HFFc6 (cell line): Measurements from ENCODE around the gene SLC1A3. TPM values are rescaled to one million over a fixed set of nuclear protein-coding genes. Genes with fewer than 3 reads are reported as not detected.

Experiments used
- DNase-seq: peaks from one replicate; pipeline ENCODE4 v3.0.0-alpha.2; 2018
- H3K27ac Mint-ChIP-seq: 2 replicates; pipeline ENCODE4 v1.8.0; 2020; ENCODE audit warnings: mild to moderate bottlenecking, mixed read lengths
- H3K27me3 Mint-ChIP-seq: 2 replicates; pipeline ENCODE4 v1.8.0; 2021; ENCODE audit warnings: mild to moderate bottlenecking, moderate library complexity, mixed read lengths; ENCODE audit not compliant: insufficient read depth
- H3K36me3 Mint-ChIP-seq: 2 replicates; pipeline ENCODE4 v1.8.0; 2021; ENCODE audit warnings: low read depth, mixed read lengths
- H3K4me1 Mint-ChIP-seq: 2 replicates; pipeline ENCODE4 v1.8.0; 2020; ENCODE audit warnings: low read depth, mixed read lengths
- H3K4me3 Mint-ChIP-seq: 2 replicates; pipeline ENCODE4 v1.8.0; 2020; ENCODE audit warnings: mild to moderate bottlenecking, moderate library complexity, mixed read lengths
- H3K9me3 Mint-ChIP-seq: 2 replicates; pipeline ENCODE4 v1.8.0; 2020; ENCODE audit warnings: mild to moderate bottlenecking, mixed read lengths
- total RNA-seq, 6 experiments: library from RNA; stranded (reverse); fragmentation: NEBNext Ultra II Directional; extraction: Animal tissue kit (Norgen Biotek cat#: 25700); gene quantifications; 2 replicates in 1 of 6; 3 replicates in 5 of 6; pipeline ENCODE4 v1.2.3, GENCODE V29; 2021
- TF ChIP-seq, protein P1 (sequence below): fragments of 200-600 bp; sonication (generic); IDR thresholded peaks from 2 replicates; pipeline ENCODE4 v1.5.0; 2021; ENCODE audit warnings: antibody characterized with exemption, mild to moderate bottlenecking

The SLC1A3 gene
- total RNA-seq, 6 experiments from 2014 or later: 0.14 TPM; not detected in 5

DNA sequence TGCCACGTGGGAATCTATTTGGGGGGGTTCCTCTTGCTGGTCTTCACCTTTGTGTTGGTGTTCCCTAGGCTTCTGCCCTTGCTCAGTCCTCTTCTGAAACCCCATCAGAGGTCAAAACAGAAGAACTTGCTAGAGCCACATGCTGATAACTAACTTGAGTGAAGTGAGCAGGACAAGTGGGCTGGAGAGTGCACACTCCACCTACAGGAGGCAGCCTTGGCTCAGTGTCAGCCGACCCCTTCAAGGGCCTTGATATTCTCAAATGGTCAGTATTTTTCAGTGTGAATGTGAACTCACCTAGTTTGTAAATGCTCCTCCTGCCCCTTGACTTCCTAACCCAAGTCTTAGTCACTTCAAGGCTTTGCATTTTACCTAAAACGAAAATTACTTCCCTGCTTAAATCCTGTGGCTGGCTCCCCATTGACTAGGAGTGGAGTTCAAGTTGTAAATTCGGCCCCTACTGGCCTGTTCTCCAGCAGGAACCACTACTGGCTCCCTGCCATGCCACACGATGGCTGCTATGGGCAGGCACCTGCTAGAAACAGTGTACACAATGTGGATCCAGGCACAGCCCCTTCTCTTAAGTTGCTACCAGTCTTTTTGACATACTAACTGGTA lies 3.6 kb upstream of the SLC1A3 start:
- H3K4me1 Mint-ChIP-seq: peaks cover 37% of the 10 kb centered on the region

DNA sequence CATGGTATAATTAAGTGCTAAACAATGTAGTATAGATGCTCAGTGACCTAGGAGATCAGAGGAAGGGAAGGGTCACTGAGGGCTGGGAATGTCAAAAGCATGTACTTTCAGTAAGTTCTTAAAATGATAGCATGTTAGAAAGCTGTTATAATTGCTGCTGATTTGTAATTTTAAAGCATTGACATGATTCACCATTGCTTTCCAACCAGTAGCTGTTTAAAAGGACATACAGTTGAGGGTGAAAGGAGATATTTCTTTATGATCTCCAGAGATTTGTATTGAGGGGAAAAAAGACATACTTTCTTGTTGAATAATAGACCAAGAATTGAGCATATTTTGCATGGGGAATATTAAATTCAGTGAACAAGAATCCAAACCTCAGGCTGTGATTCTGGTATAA lies 1.2 kb upstream of the SLC1A3 start:
- Mint-ChIP-seq H3K4me1 (peaks cover 41% of the 10 kb centered on the region), H3K9me3 (no peaks in the 10 kb centered on the region), H3K4me3 (no peak overlapping the region), H3K27me3 (peaks cover 14% of the 10 kb centered on the region), H3K27ac (no peak overlapping the region), H3K36me3 (no peaks in the 10 kb centered on the region)
- DNase-seq: no peak
- TF ChIP-seq, protein P1, sequence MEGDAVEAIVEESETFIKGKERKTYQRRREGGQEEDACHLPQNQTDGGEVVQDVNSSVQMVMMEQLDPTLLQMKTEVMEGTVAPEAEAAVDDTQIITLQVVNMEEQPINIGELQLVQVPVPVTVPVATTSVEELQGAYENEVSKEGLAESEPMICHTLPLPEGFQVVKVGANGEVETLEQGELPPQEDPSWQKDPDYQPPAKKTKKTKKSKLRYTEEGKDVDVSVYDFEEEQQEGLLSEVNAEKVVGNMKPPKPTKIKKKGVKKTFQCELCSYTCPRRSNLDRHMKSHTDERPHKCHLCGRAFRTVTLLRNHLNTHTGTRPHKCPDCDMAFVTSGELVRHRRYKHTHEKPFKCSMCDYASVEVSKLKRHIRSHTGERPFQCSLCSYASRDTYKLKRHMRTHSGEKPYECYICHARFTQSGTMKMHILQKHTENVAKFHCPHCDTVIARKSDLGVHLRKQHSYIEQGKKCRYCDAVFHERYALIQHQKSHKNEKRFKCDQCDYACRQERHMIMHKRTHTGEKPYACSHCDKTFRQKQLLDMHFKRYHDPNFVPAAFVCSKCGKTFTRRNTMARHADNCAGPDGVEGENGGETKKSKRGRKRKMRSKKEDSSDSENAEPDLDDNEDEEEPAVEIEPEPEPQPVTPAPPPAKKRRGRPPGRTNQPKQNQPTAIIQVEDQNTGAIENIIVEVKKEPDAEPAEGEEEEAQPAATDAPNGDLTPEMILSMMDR: no peak

More for the DNA sequence above, 3.6 kb upstream of the SLC1A3 start:
- no peak overlapping the region for H3K4me3 Mint-ChIP-seq
- H3K36me3 Mint-ChIP-seq: no peaks in the 10 kb centered on the region
- TF ChIP-seq, protein P1: no peak; the same call in 1 of the 2 replicates
- no peaks in the 10 kb centered on the region for H3K9me3 Mint-ChIP-seq
- H3K27me3 Mint-ChIP-seq: peaks cover 11% of the 10 kb centered on the region
- H3K27ac Mint-ChIP-seq: no peak overlapping the region
- DNase-seq: no peak

DNA sequence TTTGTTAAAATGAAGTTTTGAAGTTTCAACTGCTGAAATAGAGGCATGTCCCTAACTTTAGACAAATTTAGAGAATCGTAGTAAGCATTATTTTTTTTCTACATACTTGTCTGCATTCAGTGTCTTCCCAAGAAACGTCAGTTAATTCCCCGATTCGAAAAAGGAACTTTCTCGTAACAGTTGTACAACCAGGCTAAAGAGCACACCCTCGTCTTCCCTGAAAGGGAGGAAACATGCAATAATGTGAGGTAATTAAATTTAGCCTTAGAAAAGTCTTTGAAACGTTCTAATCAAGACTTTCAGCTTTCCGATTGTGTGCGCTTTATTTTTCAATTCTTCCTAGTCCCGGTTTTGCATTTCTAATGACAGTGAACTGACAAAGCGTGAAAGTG lies 374 bp upstream of the SLC1A3 start:
- H3K27me3 Mint-ChIP-seq: peaks cover 17% of the 10 kb centered on the region
- H3K4me3 Mint-ChIP-seq: peak overlapping the region; percentile 89
- H3K27ac Mint-ChIP-seq: peak overlapping the region; percentile 29
- no peak for DNase-seq
- peaks cover 33% of the 10 kb centered on the region for H3K4me1 Mint-ChIP-seq
- H3K36me3 Mint-ChIP-seq: no peaks in the 10 kb centered on the region; the same call in 1 of the 2 replicates
- H3K9me3 Mint-ChIP-seq: no peaks in the 10 kb centered on the region
- TF ChIP-seq, protein P1: no peak

DNA sequence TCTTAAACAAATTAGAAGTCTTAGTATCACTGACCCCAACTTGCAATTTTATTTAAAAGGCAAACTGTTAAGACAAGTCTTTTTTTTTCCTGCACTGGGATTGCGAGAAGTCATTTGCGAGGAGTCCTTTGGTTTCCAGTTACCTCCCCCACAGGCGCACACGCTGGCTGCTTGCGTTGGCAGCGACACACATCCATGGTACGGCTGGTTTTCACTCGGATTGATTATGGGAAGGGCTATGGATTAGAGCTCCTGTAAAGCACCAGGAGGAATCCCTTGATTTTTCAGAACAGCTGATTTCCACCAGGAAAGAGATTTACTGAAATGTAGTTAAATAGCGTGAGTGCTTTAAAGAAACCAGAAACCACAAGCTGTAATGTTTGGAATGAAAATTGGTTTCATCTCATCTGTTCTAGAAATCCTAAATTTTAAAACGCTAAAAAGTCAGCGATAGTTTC lies 737 bp downstream of the SLC1A3 start:
- DNase-seq: peak; percentile 19
- peaks cover 33% of the 10 kb centered on the region for H3K4me1 Mint-ChIP-seq
- peaks cover 3% of the 10 kb centered on the region; the same call in 1 of the 2 replicates for H3K9me3 Mint-ChIP-seq
- peak overlapping the region; percentile 89 for H3K4me3 Mint-ChIP-seq
- H3K27ac Mint-ChIP-seq: peak overlapping the region; percentile 29
- TF ChIP-seq, protein P1: no peak
- H3K27me3 Mint-ChIP-seq: peaks cover 12% of the 10 kb centered on the region
- H3K36me3 Mint-ChIP-seq: no peaks in the 10 kb centered on the region; the same call in 1 of the 2 replicates

DNA sequence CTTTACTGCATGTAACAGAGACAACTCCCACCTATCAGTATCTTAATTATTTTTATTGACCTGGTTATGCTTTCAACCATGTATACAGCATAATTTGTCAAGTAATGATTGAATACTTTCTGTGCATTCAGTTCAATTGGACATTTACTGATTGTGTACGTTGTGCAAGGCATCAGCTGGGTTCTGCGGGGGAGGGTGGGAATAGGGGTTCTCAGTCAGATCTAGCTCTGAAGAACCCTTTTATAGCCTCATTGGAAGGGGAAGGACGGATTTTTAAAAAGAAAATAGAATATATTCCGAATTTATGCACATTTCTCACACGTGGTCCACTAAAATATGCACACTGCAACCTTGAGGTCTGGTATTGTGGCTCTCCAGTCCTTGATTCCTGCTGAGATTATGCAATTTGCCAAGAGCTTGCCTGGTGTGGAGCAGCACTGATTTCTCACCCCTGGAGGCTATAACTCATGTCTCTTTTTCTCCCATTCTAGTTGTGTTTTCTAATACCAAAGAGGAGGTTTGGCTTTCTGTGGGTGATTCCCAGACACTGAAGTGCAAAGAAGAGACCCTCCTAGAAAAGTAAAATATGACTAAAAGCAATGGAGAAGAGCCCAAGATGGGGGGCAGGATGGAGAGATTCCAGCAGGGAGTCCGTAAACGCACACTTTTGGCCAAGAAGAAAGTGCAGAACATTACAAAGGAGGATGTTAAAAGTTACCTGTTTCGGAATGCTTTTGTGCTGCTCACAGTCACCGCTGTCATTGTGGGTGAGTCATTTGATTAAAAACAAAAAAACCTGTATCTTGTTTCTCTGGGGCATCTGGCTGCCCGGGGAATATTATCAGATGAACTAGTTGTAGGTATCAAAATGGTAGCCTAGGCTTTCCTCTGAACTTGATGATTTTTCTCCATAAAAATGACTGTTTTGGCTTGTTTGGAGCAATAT lies 1.7 kb downstream of the SLC1A3 start:
- TF ChIP-seq, protein P1: no peak
- Mint-ChIP-seq H3K27me3 (peaks cover 12% of the 10 kb centered on the region), H3K4me3 (no peak overlapping the region; the same call in 1 of the 2 replicates), H3K36me3 (no peaks in the 10 kb centered on the region; the same call in 1 of the 2 replicates), H3K4me1 (peaks cover 33% of the 10 kb centered on the region), H3K27ac (no peak overlapping the region), H3K9me3 (peaks cover 4% of the 10 kb centered on the region; the same call in 1 of the 2 replicates)
- DNase-seq: no peak
